ENCODE measurements around the gene MT1G.

The MT1G gene

GRCh38 chr16:56700631-56701030 lies 32.8 kb upstream of the MT1G start:
- DNase-seq (ENCODE audit: insufficient read length) (no peak), FAIRE-seq (no peak)
- TF ChIP-seq TAF1 (IDR thresholded peaks at IDR 0.05; ENCODE audit: borderline replicate concordance, low read depth, low read length): no peak
- no peak for TF ChIP-seq POLR2A (IDR thresholded peaks at IDR 0.05; ENCODE audit: low read depth, low read length)
- no peak for TF ChIP-seq POLR2AphosphoS5 (IDR thresholded peaks at IDR 0.05; ENCODE audit: low read depth, low read length)

GRCh38 chr16:56700195-56700594 lies 32.3 kb upstream of the MT1G start:
- DNase-seq (ENCODE audit: insufficient read length) (no peak), FAIRE-seq (no peak)
- no peak for TF ChIP-seq POLR2AphosphoS5 (IDR thresholded peaks at IDR 0.05; ENCODE audit: low read depth, low read length)

- FAIRE-seq (no peak), DNase-seq (ENCODE audit: insufficient read length) (no peak)
- TF ChIP-seq POLR2A (IDR thresholded peaks at IDR 0.05; ENCODE audit: low read depth, low read length): no peak
- no peak for TF ChIP-seq TAF1 (IDR thresholded peaks at IDR 0.05; ENCODE audit: borderline replicate concordance, low read depth, low read length)
Measured at GRCh38 chr16:56697456-56698155, 29.7 kb upstream of the MT1G start.

- FAIRE-seq (no peak), DNase-seq (ENCODE audit: insufficient read length) (no peak)
- TF ChIP-seq POLR2A (IDR thresholded peaks at IDR 0.05; ENCODE audit: low read depth, low read length) (no peak), TAF1 (IDR thresholded peaks at IDR 0.05; ENCODE audit: borderline replicate concordance, low read depth, low read length) (no peak), POLR2AphosphoS5 (IDR thresholded peaks at IDR 0.05; ENCODE audit: low read depth, low read length) (no peak)
Measured at GRCh38 chr16:56695246-56695645, 27.4 kb upstream of the MT1G start.

GRCh38 chr16:56691885-56692284 lies 24.0 kb upstream of the MT1G start:
- TF ChIP-seq POLR2A (IDR thresholded peaks at IDR 0.05; ENCODE audit: low read depth, low read length) (no peak), POLR2AphosphoS5 (IDR thresholded peaks at IDR 0.05; ENCODE audit: low read depth, low read length) (no peak), TAF1 (IDR thresholded peaks at IDR 0.05; ENCODE audit: borderline replicate concordance, low read depth, low read length) (no peak)
- no peak for DNase-seq (ENCODE audit: insufficient read length)
- FAIRE-seq: no peak

DNA sequence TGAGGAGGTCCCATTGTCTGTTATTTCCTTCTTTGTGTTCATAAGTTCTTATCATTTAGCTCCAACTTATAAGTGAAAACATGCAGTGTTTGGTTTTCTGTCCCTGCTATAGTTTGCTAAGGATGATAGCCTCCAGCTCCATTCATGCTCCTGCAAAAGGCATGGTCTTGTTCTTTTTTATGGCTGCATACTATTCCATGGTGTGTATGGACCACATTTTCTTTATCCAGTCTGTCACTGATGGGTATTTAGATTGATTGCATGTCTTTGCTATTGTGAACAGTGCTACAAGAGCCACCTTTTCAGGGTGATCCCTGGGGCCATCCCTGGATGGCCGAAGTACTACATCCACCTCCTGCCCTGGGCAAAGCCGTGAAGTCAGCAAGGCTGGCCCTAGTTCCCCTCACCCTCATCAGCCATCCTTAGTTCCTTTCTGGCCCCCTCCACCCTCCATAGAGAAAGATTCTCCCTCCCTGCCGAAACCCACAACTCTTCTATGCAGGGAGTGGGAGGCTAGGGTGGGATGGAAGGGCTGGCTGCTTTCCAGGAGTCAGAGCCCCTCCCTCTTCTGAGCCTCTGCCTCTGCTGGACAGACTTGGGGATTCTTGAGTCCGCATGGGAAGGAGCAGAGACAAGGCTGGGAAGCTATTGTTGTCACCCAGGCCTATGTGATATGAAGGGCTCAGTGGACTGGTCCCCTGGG lies 22.7 kb upstream of the MT1G start:
- DNase-seq (ENCODE audit: insufficient read length) (no peak), FAIRE-seq (no peak)
- TF ChIP-seq TAF1 (IDR thresholded peaks at IDR 0.05; ENCODE audit: borderline replicate concordance, low read depth, low read length) (no peak), POLR2AphosphoS5 (IDR thresholded peaks at IDR 0.05; ENCODE audit: low read depth, low read length) (no peak), POLR2A (IDR thresholded peaks at IDR 0.05; ENCODE audit: low read depth, low read length) (no peak)

DNA sequence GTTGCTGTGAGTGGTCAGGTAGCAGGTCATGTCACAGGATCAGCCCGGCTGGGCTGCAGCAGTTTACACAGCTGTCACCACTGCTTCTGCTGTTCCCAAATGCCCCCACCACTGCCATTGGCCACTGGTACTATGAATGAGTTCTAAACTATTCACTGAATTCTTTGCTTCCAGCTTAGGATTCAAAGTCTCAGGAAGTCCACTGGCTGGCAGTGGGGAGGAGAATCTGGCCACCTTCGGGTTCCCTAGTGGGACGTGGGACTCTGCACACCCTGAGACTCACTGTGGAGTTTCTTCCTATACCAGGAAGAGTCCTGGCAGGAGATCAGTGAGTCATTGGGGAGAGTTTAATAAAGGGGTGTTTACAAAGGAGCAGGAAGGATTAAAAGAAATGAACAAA lies 21.3 kb upstream of the MT1G start:
- TF ChIP-seq TAF1 (IDR thresholded peaks at IDR 0.05; ENCODE audit: borderline replicate concordance, low read depth, low read length) (no peak), POLR2AphosphoS5 (IDR thresholded peaks at IDR 0.05; ENCODE audit: low read depth, low read length) (no peak), POLR2A (IDR thresholded peaks at IDR 0.05; ENCODE audit: low read depth, low read length) (no peak)
- no peak for DNase-seq (ENCODE audit: insufficient read length)
- no peak for FAIRE-seq

- FAIRE-seq (no peak), DNase-seq (ENCODE audit: insufficient read length) (no peak)
- TF ChIP-seq TAF1 (IDR thresholded peaks at IDR 0.05; ENCODE audit: borderline replicate concordance, low read depth, low read length): no peak
- no peak for TF ChIP-seq POLR2A (IDR thresholded peaks at IDR 0.05; ENCODE audit: low read depth, low read length)
Measured at GRCh38 chr16:56688762-56689161, 20.9 kb upstream of the MT1G start.

- FAIRE-seq: no peak
- TF ChIP-seq TAF1 (IDR thresholded peaks at IDR 0.05; ENCODE audit: borderline replicate concordance, low read depth, low read length): no peak
- no peak for TF ChIP-seq POLR2A (IDR thresholded peaks at IDR 0.05; ENCODE audit: low read depth, low read length)
- no peak for TF ChIP-seq POLR2AphosphoS5 (IDR thresholded peaks at IDR 0.05; ENCODE audit: low read depth, low read length)
Measured at GRCh38 chr16:56686758-56687157, 18.9 kb upstream of the MT1G start.

DNA sequence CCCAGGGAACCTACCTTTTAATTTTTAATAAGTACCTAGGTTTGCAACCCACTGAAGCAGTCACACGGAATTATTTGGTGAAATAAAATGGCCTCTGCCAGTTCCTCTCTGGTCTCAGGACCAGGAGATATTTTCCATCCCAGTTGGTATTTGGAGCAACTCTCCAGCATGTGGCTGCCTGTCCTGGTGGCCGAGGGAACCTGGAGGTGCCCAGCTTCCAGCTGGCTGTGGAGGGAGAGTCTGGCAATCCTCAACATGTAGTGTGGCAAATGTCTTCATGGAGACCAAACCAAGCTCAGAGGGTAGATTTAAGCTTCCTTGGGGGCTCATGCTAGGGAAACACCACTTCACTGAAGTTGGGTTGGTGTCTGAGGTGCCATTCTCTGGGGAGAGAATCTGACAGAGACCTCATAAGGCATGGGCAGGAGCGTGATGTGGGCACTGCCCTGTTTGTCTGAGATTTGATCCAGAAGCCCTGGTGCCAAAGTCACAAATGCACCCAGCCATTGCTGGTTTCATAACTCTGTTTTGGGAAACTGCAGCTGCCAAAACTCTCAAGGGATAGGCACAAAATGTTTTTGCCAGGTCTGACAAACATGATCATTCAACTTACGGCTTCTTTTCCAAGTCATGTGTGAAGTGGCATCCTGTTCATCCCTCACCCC lies 17.2 kb upstream of the MT1G start:
- no peak for FAIRE-seq
- DNase-seq (ENCODE audit: insufficient read length): no peak
- no peak for TF ChIP-seq TAF1 (IDR thresholded peaks at IDR 0.05; ENCODE audit: borderline replicate concordance, low read depth, low read length)

More at GRCh38 chr16:56686758-56687157, 18.9 kb upstream of the MT1G start:
- no peak for DNase-seq (ENCODE audit: insufficient read length)

- DNase-seq (ENCODE audit: insufficient read length) (no peak), FAIRE-seq (no peak)
- TF ChIP-seq TAF1 (IDR thresholded peaks at IDR 0.05; ENCODE audit: borderline replicate concordance, low read depth, low read length) (no peak), POLR2AphosphoS5 (IDR thresholded peaks at IDR 0.05; ENCODE audit: low read depth, low read length) (no peak), POLR2A (IDR thresholded peaks at IDR 0.05; ENCODE audit: low read depth, low read length) (no peak)
Measured at GRCh38 chr16:56684256-56684925, 16.5 kb upstream of the MT1G start.
